ENCODE measurements around the gene NTMT1.

- TF ChIP-seq CTCF (IDR thresholded peaks at IDR 0.05), result no peak
- TF ChIP-seq POLR2A (IDR thresholded peaks at IDR 0.05), result no peak
Observed at GRCh38 chr9:129667378-129667777, 41.4 kb downstream of the NTMT1 start.
